Neural progenitor cell (in vitro differentiated cells): ENCODE measurements around the gene HCAR3.

Experiments
- CTCF ChIP-seq: fragments of 200-600 bp; sonication (generic); IDR thresholded peaks from 2 replicates; pipeline ENCODE4 v1.5.1; 2017; ENCODE audit warnings: antibody characterized with exemption, mild to moderate bottlenecking
- EZH2 ChIP-seq: fragments of 200-600 bp; sonication (generic); IDR thresholded peaks from 2 replicates; pipeline ENCODE4 v1.6.1; 2017; ENCODE audit warnings: antibody characterized with exemption, mild to moderate bottlenecking, moderate library complexity
- EZH2phosphoT487 ChIP-seq: fragments of 200-600 bp; sonication (generic); IDR thresholded peaks from 2 replicates; pipeline ENCODE4 v1.6.1; 2017; ENCODE audit warnings: antibody characterized with exemption

- TF ChIP-seq CTCF (peak; percentile 80), EZH2 (no peak), EZH2phosphoT487 (no peak)
Measured at GRCh38 chr12:122752464-122753318, 36.1 kb upstream of the HCAR3 start, which contains the start of gene DENR.
